ENCODE results near the gene SPATC1L.

DNA sequence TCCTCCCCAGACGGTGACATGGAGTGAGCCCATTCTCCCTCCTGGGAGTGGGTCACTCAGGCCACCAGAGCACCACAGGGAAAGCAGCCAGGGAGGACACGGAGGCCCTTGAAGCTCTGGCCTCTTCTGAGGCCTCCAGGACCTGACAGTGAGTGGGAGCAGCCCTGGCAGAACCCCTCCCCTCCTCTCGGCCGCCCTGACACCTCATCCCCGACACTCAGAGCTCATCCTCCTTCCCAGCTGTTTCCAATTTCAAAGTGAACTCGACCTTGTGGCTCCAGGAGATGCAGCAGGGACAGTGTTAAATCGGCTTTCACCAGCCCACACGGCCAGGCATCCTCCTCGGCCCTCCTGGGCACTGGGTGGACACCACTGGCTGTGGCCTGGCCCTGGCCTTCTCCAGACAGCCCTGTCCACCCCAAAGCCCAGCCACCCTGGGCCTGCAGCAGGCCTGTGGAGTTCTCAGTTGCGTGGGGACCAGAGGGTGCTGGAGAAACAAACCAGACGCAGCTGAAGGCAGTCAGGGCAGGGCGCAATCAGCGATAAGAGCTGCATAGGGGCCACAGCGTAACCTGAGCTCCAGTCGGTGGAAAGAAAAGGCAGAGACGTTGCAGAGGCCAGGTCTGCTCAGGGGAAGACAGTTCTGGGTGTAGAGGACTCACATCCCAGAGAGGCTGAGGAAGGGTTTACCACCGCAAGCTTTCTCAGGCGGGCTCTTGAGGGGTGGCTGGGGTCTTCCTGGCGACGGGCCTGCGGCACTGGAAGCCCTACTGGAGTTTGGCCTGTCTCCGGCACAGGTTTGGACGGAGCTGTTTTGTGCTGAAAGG is 55.9 kb downstream of the SPATC1L start:
- TF ChIP-seq CTCF (IDR thresholded peaks at IDR 0.05) (no peak), POLR2AphosphoS5 (IDR thresholded peaks at IDR 0.05) (no peak)
